B cell (primary cell): Measurements from ENCODE around the gene SEMA4G. TPM values are rescaled to one million over a fixed set of nuclear protein-coding genes. Genes with fewer than 3 reads are reported as not detected.

Experiments used
- ATAC-seq: fragments of 200-7000 bp; cut with Tn5 transposase; one replicate; pipeline ENCODE4 v1.10.0; 2021; ENCODE audit warnings: low read depth, mild to moderate bottlenecking, moderate number of reproducible peaks, moderate library complexity
- CTCF ChIA-PET: fragments of 350-600 bp; sonication (Branson Sonifier 250); formaldehyde crosslinking; loops from one replicate; lab custom pipeline; 2021; ENCODE audit warnings: antibody characterized with exemption, inconsistent platforms; lab: Charles Lee
- POLR2A ChIA-PET: fragments of 350-600 bp; sonication (Branson Sonifier 250); formaldehyde crosslinking; loops from one replicate; lab custom pipeline; 2021; ENCODE audit warnings: antibody characterized with exemption; lab: Charles Lee
- DNase-seq: peaks from one replicate; pipeline ENCODE4 v3.0.0; 2013
- H2AFZ ChIP-seq: 2 replicates; pipeline ENCODE4 v1.6.1; 2012; ENCODE audit warnings: mild to moderate bottlenecking, low read depth, low read length; ENCODE audit not compliant: insufficient read depth, poor library complexity, severe bottlenecking
- H3K27ac ChIP-seq, 2 donors: 1 replicate in 1 of 2; 2 replicates in 1 of 2; pipeline ENCODE4 v1.5.1; 2012 to 2013; ENCODE audit warnings: low read length in 2 of 2, mild to moderate bottlenecking in 2 of 2, moderate library complexity in 1 of 2
- H3K27me3 ChIP-seq, 4 experiments: fragments of 200-600 bp in 1 of 4; sonication (generic) in 1 of 4; replicated peaks in 1 of 4; 1 replicate in 2 of 4; 2 replicates in 2 of 4; pipeline versions ENCODE4 v1.6.1 to v1.7.0; 2013 to 2016; ENCODE audit warnings: low read length in 3 of 4, mild to moderate bottlenecking in 2 of 4, mixed read lengths in 1 of 4, moderate library complexity in 1 of 4; ENCODE audit not compliant: insufficient read depth in 4 of 4, control insufficient read depth in 3 of 4; ENCODE audit errors: control extremely low read depth in 1 of 4
- H3K36me3 ChIP-seq, 2 experiments: replicated peaks in 1 of 2; 1 replicate in 1 of 2; 2 replicates in 1 of 2; pipeline versions ENCODE4 v1.6.1 to v1.7.1; 2013; ENCODE audit warnings: low read length in 1 of 2; ENCODE audit not compliant: insufficient read depth in 2 of 2, control insufficient read depth in 1 of 2; ENCODE audit errors: control extremely low read depth in 1 of 2, extremely low read depth in 1 of 2
- H3K4me1 ChIP-seq, 2 donors: fragments of 200-600 bp in 1 of 2; sonication (generic) in 1 of 2; 1 replicate in 1 of 2; 2 replicates in 1 of 2; pipeline versions ENCODE4 v1.5.1 to v1.6.1; 2013 to 2017; ENCODE audit warnings: low read length in 2 of 2; ENCODE audit not compliant: control insufficient read depth in 2 of 2, insufficient read depth in 2 of 2
- H3K4me2 ChIP-seq: replicated peaks from 2 replicates; pipeline ENCODE3; 2012; ENCODE audit warnings: mild to moderate bottlenecking, low read depth, low read length; ENCODE audit not compliant: poor library complexity, severe bottlenecking
- H3K4me3 ChIP-seq, 5 experiments: fragments of 200-600 bp in 1 of 5; sonication (generic) in 1 of 5; 1 replicate in 3 of 5; 2 replicates in 2 of 5; pipeline versions ENCODE4 v1.5.1 to v1.7.0; 2011 to 2016; ENCODE audit warnings: low read length in 4 of 5, mild to moderate bottlenecking in 4 of 5, low read depth in 2 of 5, control low read depth in 1 of 5, moderate library complexity in 1 of 5; ENCODE audit not compliant: insufficient read depth in 1 of 5; ENCODE audit errors: control extremely low read depth in 1 of 5, extremely low read depth in 1 of 5
- H3K79me2 ChIP-seq: fragments of 200-600 bp; sonication (generic); one replicate; pipeline ENCODE4 v1.6.0; 2016; ENCODE audit warnings: low read length; ENCODE audit not compliant: control insufficient read depth, insufficient read depth
- H3K9ac ChIP-seq: fragments of 200-600 bp; sonication (generic); 2 replicates; pipeline ENCODE4 v1.6.1; 2017; ENCODE audit warnings: mild to moderate bottlenecking, low read length, moderate library complexity
- H3K9me3 ChIP-seq, 3 donors: one replicate each; pipeline versions ENCODE4 v1.6.1 to v1.7.1; 2013; ENCODE audit warnings: low read length in 2 of 3; ENCODE audit not compliant: control insufficient read depth in 2 of 3, insufficient read depth in 1 of 3; ENCODE audit errors: control extremely low read depth in 1 of 3
- H4K20me1 ChIP-seq: 2 replicates; pipeline ENCODE4 v1.6.0; 2012; ENCODE audit warnings: mild to moderate bottlenecking, low read length; ENCODE audit not compliant: insufficient read depth, control insufficient read depth, poor library complexity, severe bottlenecking
- H3K27ac Mint-ChIP-seq: one replicate; pipeline ENCODE4 v1.8.0; 2021; ENCODE audit warnings: mixed read lengths
- H3K27me3 Mint-ChIP-seq: one replicate; pipeline ENCODE4 v1.8.0; 2021; ENCODE audit warnings: mixed read lengths
- H3K4me1 Mint-ChIP-seq: one replicate; pipeline ENCODE4 v1.8.0; 2021; ENCODE audit warnings: mixed read lengths
- H3K4me3 Mint-ChIP-seq: one replicate; pipeline ENCODE4 v1.8.0; 2021; ENCODE audit warnings: mixed read lengths
- H3K9me3 Mint-ChIP-seq: one replicate; pipeline ENCODE4 v1.8.0; 2022; ENCODE audit warnings: mixed read lengths; ENCODE audit not compliant: insufficient read depth
- EZH2 ChIP-seq: IDR thresholded peaks from 2 replicates; pipeline ENCODE4 v1.6.1; 2012; ENCODE audit warnings: borderline replicate concordance, low read depth, mild to moderate bottlenecking, moderate library complexity, low read length; ENCODE audit not compliant: insufficient read depth, poor library complexity, severe bottlenecking
- WGBS: methylation state at CpG from one replicate; pipeline ENCODE4 v1.1.5; 2013; ENCODE audit warnings: missing lambda C conversion rate; ENCODE audit not compliant: insufficient coverage; 5-methylcytosine and 5-hydroxymethylcytosine counted together
- intact Hi-C: fragments of 100-400 bp; cut with micrococcal nuclease; formaldehyde crosslinking; loops from one replicate; pipeline ENCODE4 v1.10.0; 2022
- polyA plus RNA-seq: library from polyadenylated mRNA; depleted of rRNA; stranded (reverse); fragments of >200 nt; gene quantifications from 2 replicates; pipeline ENCODE4 v1.2.3, GENCODE V29; 2012
- total RNA-seq, 2 donors: library from RNA; stranded (reverse); fragments of 120-200 nt in 1 of 2; gene quantifications; 1 replicate in 1 of 2; 2 replicates in 1 of 2; pipeline versions ENCODE4 v1.2.3 to v1.2.4, GENCODE V29; 2013 to 2022
- TF ChIP-seq, protein P1 (sequence below): fragments of 200-600 bp; IDR thresholded peaks from one replicate; pipeline ENCODE4 v1.8.0; 2022; ENCODE audit warnings: antibody characterized with exemption, mild to moderate bottlenecking

The SEMA4G gene
- total and polyA plus RNA-seq, 2 donors (not counting 1 experiment from before 2014, with no cell fraction given): 0.84 to 0.96 TPM

DNA sequence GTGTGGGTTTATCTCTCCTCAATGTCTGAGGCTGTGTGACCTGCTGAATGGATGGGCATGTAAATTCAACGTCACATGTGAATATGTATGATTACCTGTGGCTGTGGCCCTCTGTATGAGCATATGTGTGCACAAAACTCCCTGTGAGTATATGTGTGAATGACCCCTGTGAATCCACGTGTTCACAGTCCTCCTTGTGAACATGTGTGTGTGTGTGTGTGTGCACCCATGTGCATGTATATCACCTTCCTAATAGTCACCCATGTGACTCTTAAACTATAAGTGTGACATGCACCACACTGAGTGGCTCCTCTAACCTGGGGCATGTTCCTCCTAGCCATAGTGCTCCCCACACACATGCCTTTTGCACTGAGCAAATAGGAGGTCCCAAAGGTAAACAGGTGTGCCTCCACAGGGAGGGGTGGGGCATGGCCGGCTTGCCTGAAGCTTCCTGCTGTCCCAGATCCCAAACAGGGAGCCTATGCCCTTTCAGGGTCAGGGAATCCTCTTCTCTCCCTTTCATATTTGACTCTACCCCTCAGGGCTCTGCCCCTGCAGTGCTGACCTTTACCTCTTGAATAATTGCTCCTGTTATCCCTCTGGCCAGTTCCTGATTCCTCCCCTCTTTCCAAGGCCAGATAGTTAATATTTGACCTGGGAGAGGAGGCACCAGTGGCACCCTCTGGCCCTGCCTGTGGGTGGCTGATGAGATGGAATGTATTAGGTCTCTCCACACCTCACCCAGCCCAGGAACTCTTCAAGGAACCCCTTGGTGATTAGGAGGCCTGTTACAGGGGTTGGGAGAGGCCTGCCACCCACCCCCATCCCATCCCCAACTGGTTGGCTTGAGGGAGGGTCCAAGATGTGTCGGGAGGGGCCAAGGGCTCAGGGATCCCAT lies 1.9 kb downstream of the SEMA4G start:
- Histone ChIP-seq H3K4me1 (peaks cover 13 to 17% of the 10 kb centered on the region in 2 donors), H4K20me1 (no peaks in the 10 kb centered on the region), H3K9me3 (no peaks in the 10 kb centered on the region), H3K27me3 (no peaks in the 10 kb centered on the region), H3K27ac (no peak overlapping the region), H3K79me2 (no peaks in the 10 kb centered on the region), H3K36me3 (peaks cover 0 to 5% of the 10 kb centered on the region in 2 experiments), H3K4me2 (no peak overlapping the region), H3K9ac (no peak overlapping the region), H3K4me3 (no peak overlapping the region), H2AFZ (no peak overlapping the region)
- Mint-ChIP-seq H3K27me3 (no peaks in the 10 kb centered on the region), H3K9me3 (no peaks in the 10 kb centered on the region), H3K27ac (no peak overlapping the region), H3K4me3 (peak overlapping the region; percentile 63), H3K4me1 (peaks cover 16% of the 10 kb centered on the region)
- DNase-seq: no peak
- ChIA-PET CTCF (no interaction called here), POLR2A (no interaction called here)
- no peak for ATAC-seq
- 87% methylated on average over 3 of the region's 4 CpGs for WGBS
- intact Hi-C loops: loop anchor here (2.0 kb wide), 1 partner anchor 16 kb away; the partner anchor contains the start of genes MRPL43 and TWNK
- TF ChIP-seq EZH2: no peak
- TF ChIP-seq, protein P1, sequence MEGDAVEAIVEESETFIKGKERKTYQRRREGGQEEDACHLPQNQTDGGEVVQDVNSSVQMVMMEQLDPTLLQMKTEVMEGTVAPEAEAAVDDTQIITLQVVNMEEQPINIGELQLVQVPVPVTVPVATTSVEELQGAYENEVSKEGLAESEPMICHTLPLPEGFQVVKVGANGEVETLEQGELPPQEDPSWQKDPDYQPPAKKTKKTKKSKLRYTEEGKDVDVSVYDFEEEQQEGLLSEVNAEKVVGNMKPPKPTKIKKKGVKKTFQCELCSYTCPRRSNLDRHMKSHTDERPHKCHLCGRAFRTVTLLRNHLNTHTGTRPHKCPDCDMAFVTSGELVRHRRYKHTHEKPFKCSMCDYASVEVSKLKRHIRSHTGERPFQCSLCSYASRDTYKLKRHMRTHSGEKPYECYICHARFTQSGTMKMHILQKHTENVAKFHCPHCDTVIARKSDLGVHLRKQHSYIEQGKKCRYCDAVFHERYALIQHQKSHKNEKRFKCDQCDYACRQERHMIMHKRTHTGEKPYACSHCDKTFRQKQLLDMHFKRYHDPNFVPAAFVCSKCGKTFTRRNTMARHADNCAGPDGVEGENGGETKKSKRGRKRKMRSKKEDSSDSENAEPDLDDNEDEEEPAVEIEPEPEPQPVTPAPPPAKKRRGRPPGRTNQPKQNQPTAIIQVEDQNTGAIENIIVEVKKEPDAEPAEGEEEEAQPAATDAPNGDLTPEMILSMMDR: no peak
